GM18520 (cell line): ENCODE results near the gene ITGA5.
A peak's percentile ranks its signal among the peaks of the same experiment; 100 is the strongest.

Experiments used
- ATAC-seq: cut with Tn5 transposase; IDR thresholded peaks from one replicate; pipeline ENCODE4 v1.9.1; 2021; ENCODE audit not compliant: unreplicated experiment

ITGA5 gene

GRCh38 chr12:54373649-54374561, 45.2 kb downstream of the ITGA5 start:
- ATAC-seq, result no peak

- ATAC-seq, result no peak
Observed at GRCh38 chr12:54372113-54372806, 46.8 kb downstream of the ITGA5 start.

- ATAC-seq, result no peak
Observed at GRCh38 chr12:54371328-54372112, 47.5 kb downstream of the ITGA5 start.

- no peak for ATAC-seq
Observed at GRCh38 chr12:54370171-54370730, 48.8 kb downstream of the ITGA5 start.

- ATAC-seq, result no peak
Observed at GRCh38 chr12:54369597-54370131, 49.4 kb downstream of the ITGA5 start.

- no peak for ATAC-seq
Observed at GRCh38 chr12:54368709-54369596, 50.1 kb downstream of the ITGA5 start.

GRCh38 chr12:54368025-54368708, 50.9 kb downstream of the ITGA5 start:
- ATAC-seq, result no peak

- ATAC-seq, result no peak
Observed at GRCh38 chr12:54364413-54364812, 54.7 kb downstream of the ITGA5 start, which contains the start of gene GPR84. Gene GPR84 (minus strand): TSS chr12:54364486. CDS start chr12:54363851, 635 bp downstream.

- no peak for ATAC-seq
Observed at GRCh38 chr12:54363618-54364017, 55.4 kb downstream of the ITGA5 start.

GRCh38 chr12:54363047-54363446, 56.0 kb downstream of the ITGA5 start:
- no peak for ATAC-seq

GRCh38 chr12:54360717-54361456, 58.2 kb downstream of the ITGA5 start:
- ATAC-seq, result no peak

GRCh38 chr12:54359762-54360351, 59.2 kb downstream of the ITGA5 start:
- ATAC-seq, result no peak

- peak; percentile 99 for ATAC-seq
Observed at GRCh38 chr12:54358945-54359761, 59.9 kb downstream of the ITGA5 start.

GRCh38 chr12:54358191-54358944, 60.7 kb downstream of the ITGA5 start:
- ATAC-seq, result no peak

GRCh38 chr12:54357506-54358190, 61.4 kb downstream of the ITGA5 start:
- ATAC-seq, result no peak

GRCh38 chr12:54356951-54357356, 62.1 kb downstream of the ITGA5 start:
- no peak for ATAC-seq
